Suprapubic skin (tissue), 4 donors: Measurements from ENCODE around the gene KLC3. TPM values are rescaled to one million over a fixed set of nuclear protein-coding genes. Genes with fewer than 3 reads are reported as not detected.

Source experiments
- DNase-seq, 2 donors: peaks; one replicate each; pipeline ENCODE4 v3.0.0-alpha.2; 2019; ENCODE audit warnings: low spot score in 2 of 2
- H3K27ac ChIP-seq: fragments of 200-600 bp; sonication (generic); one replicate; pipeline ENCODE4 v1.5.1; 2019
- H3K27me3 ChIP-seq: fragments of 200-600 bp; sonication (generic); one replicate; pipeline ENCODE4 v1.5.1; 2019
- H3K36me3 ChIP-seq: fragments of 200-600 bp; sonication (generic); one replicate; pipeline ENCODE4 v1.5.1; 2019
- H3K4me1 ChIP-seq: fragments of 200-600 bp; sonication (generic); one replicate; pipeline ENCODE4 v1.5.1; 2019
- H3K4me3 ChIP-seq: fragments of 200-600 bp; sonication (generic); one replicate; pipeline ENCODE4 v1.5.1; 2019; ENCODE audit warnings: mild to moderate bottlenecking
- H3K9me3 ChIP-seq: fragments of 200-600 bp; sonication (generic); one replicate; pipeline ENCODE4 v1.5.1; 2019
- CTCF ChIP-seq, 2 donors: fragments of 200-600 bp in 1 of 2; fragments of 450-650 bp in 1 of 2; sonication (generic) in 1 of 2; IDR thresholded peaks; one replicate each; pipeline ENCODE4 v1.5.1; 2016 to 2019; ENCODE audit warnings: antibody characterized with exemption in 2 of 2, mild to moderate bottlenecking in 1 of 2, moderate library complexity in 1 of 2
- EP300 ChIP-seq: sonication (generic); formaldehyde crosslinking; IDR thresholded peaks from one replicate; pipeline ENCODE4 v1.6.1; 2017; ENCODE audit warnings: antibody characterized with exemption
- POLR2A ChIP-seq, 2 donors: fragments of 450-650 bp; IDR thresholded peaks; one replicate each; pipeline ENCODE4 v1.6.1; 2017; ENCODE audit warnings: antibody characterized with exemption in 2 of 2, mild to moderate bottlenecking in 2 of 2, moderate library complexity in 2 of 2
- POLR2AphosphoS5 ChIP-seq, 3 donors: sonication (generic); formaldehyde crosslinking; IDR thresholded peaks; one replicate each; pipeline ENCODE4 v1.6.1; 2017; ENCODE audit warnings: antibody characterized with exemption in 3 of 3
- WGBS: methylation state at CpG from one replicate; pipeline ENCODE4 v1.1.5; 2018; 5-methylcytosine and 5-hydroxymethylcytosine counted together
- total RNA-seq, 4 donors: library from RNA; depleted of rRNA; stranded (reverse); fragments of >200 nt; gene quantifications; one replicate each; pipeline ENCODE4 v1.1.0, GENCODE V29; 2016

The KLC3 gene
- total RNA-seq, 4 donors from 2014 or later: 73.4 to 132 (median 109) TPM

DNA sequence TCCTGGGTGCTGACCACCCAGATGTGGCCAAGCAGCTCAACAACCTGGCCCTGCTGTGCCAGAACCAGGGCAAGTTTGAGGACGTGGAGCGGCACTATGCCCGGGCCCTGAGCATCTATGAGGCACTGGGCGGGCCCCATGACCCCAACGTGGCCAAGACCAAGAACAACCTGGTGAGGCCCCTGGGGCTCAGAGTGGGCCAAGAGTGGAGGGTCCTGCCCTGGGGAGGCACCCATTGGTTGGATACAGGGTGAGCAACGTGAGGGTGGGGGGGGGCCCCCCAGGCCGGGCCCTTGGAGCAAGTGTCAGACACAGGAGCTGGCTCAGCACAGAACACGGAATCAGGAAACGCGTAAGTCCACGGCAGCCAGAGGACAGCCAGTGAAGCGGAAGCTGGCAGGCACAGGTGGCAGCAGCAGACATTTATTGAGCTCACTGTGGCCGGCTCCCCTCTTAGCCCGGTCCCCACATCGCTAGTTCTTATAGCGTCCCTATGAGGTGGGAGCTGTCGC, 8.9 kb downstream of the KLC3 start:
- no peak for TF ChIP-seq POLR2A (IDR thresholded peaks at IDR 0.05)
- no peak for TF ChIP-seq POLR2AphosphoS5 (IDR thresholded peaks at IDR 0.05)
- no peak for TF ChIP-seq CTCF (IDR thresholded peaks at IDR 0.05)
- TF ChIP-seq EP300: no peak
- Histone ChIP-seq H3K27me3 (peaks cover 25% of the 10 kb centered on the region), H3K27ac (no peak overlapping the region), H3K4me3 (no peak overlapping the region), H3K9me3 (no peaks in the 10 kb centered on the region), H3K36me3 (peaks cover 67% of the 10 kb centered on the region), H3K4me1 (peaks cover 13% of the 10 kb centered on the region)
- WGBS: 84% methylated on average over 12 of the region's 17 CpGs
- no peak for DNase-seq

DNA sequence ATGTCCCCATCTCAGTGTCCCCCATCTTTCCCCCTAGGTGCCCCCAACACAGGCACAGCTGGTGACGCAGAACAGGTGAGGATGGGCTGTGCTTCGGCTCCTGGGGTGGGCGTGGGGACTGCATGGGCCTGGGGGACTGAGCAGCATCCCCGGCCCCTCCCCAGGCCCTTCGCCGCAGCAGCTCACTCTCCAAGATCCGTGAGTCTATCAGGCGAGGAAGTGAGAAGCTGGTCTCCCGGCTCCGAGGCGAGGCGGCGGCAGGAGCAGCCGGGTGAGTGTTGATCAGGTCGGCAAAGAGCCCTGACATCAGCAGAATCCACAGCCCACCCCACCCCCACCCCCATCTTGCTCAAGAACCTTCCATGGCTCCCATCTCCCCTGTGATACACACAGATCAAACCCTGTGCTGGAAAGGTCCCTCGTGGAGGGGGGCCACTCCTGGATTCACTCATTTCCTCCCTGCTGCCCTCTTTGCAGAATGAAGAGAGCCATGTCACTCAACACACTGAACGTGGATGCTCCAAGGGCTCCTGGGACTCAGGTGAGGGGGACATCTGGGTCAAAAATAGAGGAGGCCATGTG, 10.0 kb downstream of the KLC3 start:
- 87% methylated on average over 4 of the region's 17 CpGs for WGBS
- no peak overlapping the region for H3K4me3 ChIP-seq
- no peak for DNase-seq
- H3K36me3 ChIP-seq: peaks cover 67% of the 10 kb centered on the region
- H3K27me3 ChIP-seq: peaks cover 20% of the 10 kb centered on the region
- no peaks in the 10 kb centered on the region for H3K9me3 ChIP-seq
- H3K4me1 ChIP-seq: peaks cover 7% of the 10 kb centered on the region
- H3K27ac ChIP-seq: no peak overlapping the region
- TF ChIP-seq EP300 (no peak), CTCF (IDR thresholded peaks at IDR 0.05) (no peak), POLR2A (IDR thresholded peaks at IDR 0.05) (no peak), POLR2AphosphoS5 (IDR thresholded peaks at IDR 0.05) (no peak)

DNA sequence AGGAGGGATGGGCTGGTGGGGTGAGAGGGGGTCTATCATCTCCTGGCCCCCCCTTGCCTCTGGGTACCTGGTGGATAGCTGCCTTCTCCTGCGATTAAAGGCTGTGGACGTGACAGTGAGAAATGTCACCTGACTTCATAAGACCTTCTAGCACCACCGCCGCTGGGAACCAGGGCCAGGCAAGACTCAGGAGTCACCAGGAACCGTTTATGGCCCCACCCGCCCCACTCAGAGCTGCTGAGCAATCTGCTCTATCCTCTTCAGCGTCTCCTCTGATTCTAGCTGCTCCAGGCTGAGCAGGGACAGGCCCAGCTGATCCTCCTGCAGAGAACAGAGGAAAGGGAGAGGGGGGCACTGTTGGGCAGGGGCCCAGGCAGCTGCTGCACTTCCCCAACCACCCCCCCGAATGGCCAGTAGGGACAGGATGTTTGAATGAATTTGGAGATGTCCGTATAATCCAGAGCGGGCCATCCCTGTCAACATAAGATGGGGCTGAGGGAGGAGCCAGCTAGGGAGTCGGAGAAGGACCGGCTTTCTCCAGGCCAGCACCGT, 10.9 kb downstream of the KLC3 start:
- WGBS: 75% methylated on average over 8 of the region's 13 CpGs
- Histone ChIP-seq H3K4me1 (no peaks in the 10 kb centered on the region), H3K36me3 (peaks cover 73% of the 10 kb centered on the region)

GRCh38 chr19:45352062-45352461, 11.5 kb downstream of the KLC3 start:
- no peak overlapping the region for H3K27ac ChIP-seq
- H3K36me3 ChIP-seq: peaks cover 76% of the 10 kb centered on the region
- no peaks in the 10 kb centered on the region for H3K9me3 ChIP-seq
- H3K27me3 ChIP-seq: peaks cover 8% of the 10 kb centered on the region
- TF ChIP-seq CTCF (IDR thresholded peaks at IDR 0.05) (no peak), POLR2AphosphoS5 (IDR thresholded peaks at IDR 0.05) (no peak), EP300 (no peak), POLR2A (IDR thresholded peaks at IDR 0.05) (no peak)
- no peaks in the 10 kb centered on the region for H3K4me1 ChIP-seq
- H3K4me3 ChIP-seq: no peak overlapping the region
- DNase-seq: no peak
- WGBS: 88% methylated on average over 10 of the region's 15 CpGs

More for the DNA sequence above, 10.9 kb downstream of the KLC3 start:
- Histone ChIP-seq H3K9me3 (no peaks in the 10 kb centered on the region), H3K4me3 (no peak overlapping the region), H3K27ac (no peak overlapping the region), H3K27me3 (peaks cover 13% of the 10 kb centered on the region)
- TF ChIP-seq EP300 (no peak), CTCF (IDR thresholded peaks at IDR 0.05) (no peak), POLR2AphosphoS5 (IDR thresholded peaks at IDR 0.05) (no peak), POLR2A (IDR thresholded peaks at IDR 0.05) (no peak)
- no peak for DNase-seq

GRCh38 chr19:45352471-45352870, 11.9 kb downstream of the KLC3 start:
- TF ChIP-seq POLR2A (IDR thresholded peaks at IDR 0.05) (no peak), POLR2AphosphoS5 (IDR thresholded peaks at IDR 0.05) (no peak), CTCF (IDR thresholded peaks at IDR 0.05) (no peak), EP300 (no peak)
- DNase-seq: no peak
- H3K9me3 ChIP-seq: no peaks in the 10 kb centered on the region
- H3K27ac ChIP-seq: no peak overlapping the region
- H3K4me1 ChIP-seq: no peaks in the 10 kb centered on the region
- WGBS: 86% methylated on average over 16 of the region's 20 CpGs
- peaks cover 77% of the 10 kb centered on the region for H3K36me3 ChIP-seq
- no peak overlapping the region for H3K4me3 ChIP-seq
- H3K27me3 ChIP-seq: peaks cover 4% of the 10 kb centered on the region
